ENCODE results near the gene KCNK3. TPM values are rescaled to one million over a fixed set of nuclear protein-coding genes. Genes with fewer than 3 reads are reported as not detected.

The KCNK3 gene
- total and polyA plus RNA-seq, 10 of the 15 experiments (the other 5 are each of a cell fraction or from before 2014, with no cell fraction given): 0.13 TPM; not detected in 9

GRCh38 chr2:26670931-26671460 is 21.5 kb upstream of the KCNK3 start:
- H3K79me2 ChIP-seq (ENCODE audit: control insufficient read depth, insufficient read depth, low read length): no peaks in the 10 kb centered on the region
- FAIRE-seq: no peak
- no peaks in the 10 kb centered on the region for H3K36me3 ChIP-seq (ENCODE audit: control insufficient read depth in 2 of 2, insufficient read depth in 2 of 2, low read length in 1 of 2)
- intact Hi-C loops (cut with micrococcal nuclease; ENCODE audit: unreplicated experiment) (no loop called here), in situ Hi-C loops (cut with MboI) (no loop called here)
- WGBS (ENCODE audit: insufficient coverage, insufficient replicate concordance, low lambda C conversion rate, missing lambda C conversion rate): 13% methylated on average over 5 of the region's 5 CpGs
- no peak for TF ChIP-seq BACH1 (IDR thresholded peaks at IDR 0.05; ENCODE audit: borderline replicate concordance)
- TF ChIP-seq MEF2B (IDR thresholded peaks at IDR 0.05; ENCODE audit: partially characterized antibody, poor library complexity, severe bottlenecking): no peak
- no peak for TF ChIP-seq HDGF (IDR thresholded peaks at IDR 0.05)
- no peak for TF ChIP-seq SMAD5 (IDR thresholded peaks at IDR 0.05; ENCODE audit: low read depth)
- TF ChIP-seq ZBED1 (IDR thresholded peaks at IDR 0.05; ENCODE audit: borderline replicate concordance): no peak
- TF ChIP-seq RELB (IDR thresholded peaks at IDR 0.05; ENCODE audit: low read depth): no peak
- H4K20me1 ChIP-seq (ENCODE audit: control insufficient read depth, insufficient read depth): no peaks in the 10 kb centered on the region
- DNase-seq (ENCODE audit: low read depth, low spot score): no peak
- BruUV-seq (replicated peaks): no TSS peak
- H3K27me3 ChIP-seq (replicated peaks in 1 of 2; ENCODE audit: control insufficient read depth in 2 of 2, insufficient read depth in 2 of 2, low read length in 1 of 2): peaks cover 0 to 6% of the 10 kb centered on the region in 2 experiments
- no peak overlapping the region for H3K4me2 ChIP-seq (ENCODE audit: control insufficient read depth, insufficient read depth)
- H3K9me3 ChIP-seq (replicated peaks; ENCODE audit: control insufficient read depth, insufficient read depth, low read length): no peaks in the 10 kb centered on the region
- ChIA-PET RAD21 (ENCODE audit: unreplicated experiment) (no interaction called here), POLR2A (no interaction called here), SMC1A (ENCODE audit: uncharacterized antibody, unreplicated experiment) (no interaction called here), CTCF (no interaction called here)
- H3K4me3 ChIP-seq: no peak overlapping the region
- no peaks in the 10 kb centered on the region for H3K4me1 ChIP-seq (ENCODE audit: control insufficient read depth, insufficient read depth, low read length)
- no peak overlapping the region for H2AFZ ChIP-seq (ENCODE audit: control insufficient read depth, low read depth, low read length)
- H3K9ac ChIP-seq (ENCODE audit: control insufficient read depth, insufficient read depth, low read length): no peak overlapping the region
- no peak overlapping the region for H3K27ac ChIP-seq (ENCODE audit: control insufficient read depth, insufficient read depth)
- ATAC-seq: no peak

GRCh38 chr2:26671691-26672090 is 20.8 kb upstream of the KCNK3 start:
- Histone ChIP-seq H3K9me3 (replicated peaks; ENCODE audit: control insufficient read depth, insufficient read depth, low read length) (no peaks in the 10 kb centered on the region), H4K20me1 (ENCODE audit: control insufficient read depth, insufficient read depth) (no peaks in the 10 kb centered on the region), H3K4me2 (ENCODE audit: control insufficient read depth, insufficient read depth) (no peak overlapping the region), H3K9ac (ENCODE audit: control insufficient read depth, insufficient read depth, low read length) (no peak overlapping the region), H3K4me3 (no peak overlapping the region), H3K79me2 (ENCODE audit: control insufficient read depth, insufficient read depth, low read length) (no peaks in the 10 kb centered on the region), H3K27ac (ENCODE audit: control insufficient read depth, insufficient read depth) (no peak overlapping the region), H3K4me1 (ENCODE audit: control insufficient read depth, insufficient read depth, low read length) (no peaks in the 10 kb centered on the region), H3K36me3 (ENCODE audit: control insufficient read depth in 2 of 2, insufficient read depth in 2 of 2, low read length in 1 of 2) (no peaks in the 10 kb centered on the region), H3K27me3 (replicated peaks in 1 of 2; ENCODE audit: control insufficient read depth in 2 of 2, insufficient read depth in 2 of 2, low read length in 1 of 2) (peaks cover 0 to 6% of the 10 kb centered on the region in 2 experiments), H2AFZ (ENCODE audit: control insufficient read depth, low read depth, low read length) (no peak overlapping the region)
- BruUV-seq (replicated peaks): no TSS peak
- 19% methylated on average over 5 of the region's 5 CpGs for WGBS (ENCODE audit: insufficient coverage, insufficient replicate concordance, low lambda C conversion rate, missing lambda C conversion rate)
- ChIA-PET CTCF (no interaction called here), POLR2A (no interaction called here), SMC1A (ENCODE audit: uncharacterized antibody, unreplicated experiment) (no interaction called here), RAD21 (ENCODE audit: unreplicated experiment) (no interaction called here)
- in situ Hi-C loops (cut with MboI): no loop called here
- FAIRE-seq (no peak), ATAC-seq (no peak), DNase-seq (ENCODE audit: low read depth, low spot score) (no peak)
- intact Hi-C loops (cut with micrococcal nuclease; ENCODE audit: unreplicated experiment): no loop called here
- TF ChIP-seq BHLHE40 (IDR thresholded peaks at IDR 0.05; ENCODE audit: borderline replicate concordance in 1 of 2, low read depth in 2 of 2, low read length in 1 of 2): no peak
- no peak for TF ChIP-seq RAD51 (IDR thresholded peaks at IDR 0.05)
- no peak for TF ChIP-seq E4F1 (IDR thresholded peaks at IDR 0.05; ENCODE audit: borderline replicate concordance, partially characterized antibody)
- no peak for TF ChIP-seq KDM1A (IDR thresholded peaks at IDR 0.05; ENCODE audit: borderline replicate concordance)
- no peak for TF ChIP-seq ETV6 (conservative IDR thresholded peaks at IDR 0.05 in 1 of 2, IDR thresholded peaks at IDR 0.05 in 1 of 2; ENCODE audit: borderline replicate concordance in 1 of 2, low read depth in 1 of 2)
